Natural killer cell (primary cell): ENCODE results near the gene OPHN1. TPM values are rescaled to one million over a fixed set of nuclear protein-coding genes. Genes with fewer than 3 reads are reported as not detected.

Experiments used
- ATAC-seq, 3 donors: fragments of 150-1000 bp in 2 of 3; fragments of 200-7000 bp in 1 of 3; cut with Tn5 transposase; 1 replicate in 1 of 3; 2 replicates in 2 of 3; pipeline ENCODE4 v1.10.0; 2021; ENCODE audit warnings: mild to moderate bottlenecking in 2 of 3, moderate library complexity in 2 of 3
- DNase-seq, 2 donors: peaks; one replicate each; pipeline versions ENCODE4 v3.0.0 to v3.0.0-alpha.2; 2013 to 2021; ENCODE audit warnings: mixed read lengths in 1 of 2
- H3K27ac ChIP-seq: one replicate; pipeline ENCODE4 v1.5.1; 2013; ENCODE audit warnings: mild to moderate bottlenecking, low read length
- H3K27me3 ChIP-seq: one replicate; pipeline ENCODE4 v1.6.1; 2013; ENCODE audit warnings: low read length; ENCODE audit not compliant: control insufficient read depth, insufficient read depth
- H3K36me3 ChIP-seq: one replicate; pipeline ENCODE4 v1.6.1; 2013; ENCODE audit warnings: low read length; ENCODE audit not compliant: control insufficient read depth, insufficient read depth
- H3K4me1 ChIP-seq: one replicate; pipeline ENCODE4 v1.6.1; 2013; ENCODE audit warnings: low read length; ENCODE audit not compliant: control insufficient read depth, insufficient read depth
- H3K4me3 ChIP-seq: one replicate; pipeline ENCODE4 v1.5.1; 2013; ENCODE audit warnings: low read length
- H3K9me3 ChIP-seq: one replicate; pipeline ENCODE4 v1.6.1; 2013; ENCODE audit warnings: low read length; ENCODE audit not compliant: control insufficient read depth, insufficient read depth
- H3K27ac Mint-ChIP-seq, 2 donors: one replicate each; pipeline ENCODE4 v1.8.0; 2022; ENCODE audit warnings: mild to moderate bottlenecking in 2 of 2, mixed read lengths in 2 of 2, moderate library complexity in 1 of 2
- H3K27me3 Mint-ChIP-seq, 2 donors: one replicate each; pipeline ENCODE4 v1.8.0; 2022; ENCODE audit warnings: low read depth in 2 of 2, mixed read lengths in 2 of 2
- H3K36me3 Mint-ChIP-seq: one replicate; pipeline ENCODE4 v1.8.0; 2022; ENCODE audit warnings: mixed read lengths
- H3K4me1 Mint-ChIP-seq, 2 donors: one replicate each; pipeline ENCODE4 v1.8.0; 2022; ENCODE audit warnings: mixed read lengths in 2 of 2
- H3K4me3 Mint-ChIP-seq: one replicate; pipeline ENCODE4 v1.8.0; 2022; ENCODE audit warnings: mild to moderate bottlenecking, moderate library complexity, mixed read lengths
- H3K9me3 Mint-ChIP-seq, 2 donors: one replicate each; pipeline ENCODE4 v1.8.0; 2022; ENCODE audit warnings: mixed read lengths in 2 of 2
- WGBS: methylation state at CpG from one replicate; pipeline ENCODE4 v1.1.7; 2013; ENCODE audit warnings: missing lambda C conversion rate; ENCODE audit not compliant: insufficient coverage; 5-methylcytosine and 5-hydroxymethylcytosine counted together
- intact Hi-C: fragments of 100-400 bp; cut with micrococcal nuclease; formaldehyde crosslinking; loops from one replicate; pipeline ENCODE4 v1.14.2; 2022
- total RNA-seq, 4 donors: library from RNA; stranded (reverse); fragments of 120-200 nt in 1 of 4; gene quantifications; one replicate each; pipeline versions ENCODE4 v1.2.3 to v1.2.4, GENCODE V29; 2013 to 2022
- TF ChIP-seq, protein P1 (sequence below): fragments of 200-600 bp; IDR thresholded peaks from one replicate; pipeline ENCODE4 v1.8.0; 2022; ENCODE audit warnings: antibody characterized with exemption

OPHN1 gene
- total RNA-seq, 3 donors from 2014 or later (not counting 1 experiment from before 2014, with no cell fraction given): 1.4 to 5.6 (median 3.7) TPM

- H3K4me3 Mint-ChIP-seq: no peak overlapping the region
These were observed 252.7 kb downstream of the OPHN1 start for GRCh38 chrX:68180579-68180978.

DNA sequence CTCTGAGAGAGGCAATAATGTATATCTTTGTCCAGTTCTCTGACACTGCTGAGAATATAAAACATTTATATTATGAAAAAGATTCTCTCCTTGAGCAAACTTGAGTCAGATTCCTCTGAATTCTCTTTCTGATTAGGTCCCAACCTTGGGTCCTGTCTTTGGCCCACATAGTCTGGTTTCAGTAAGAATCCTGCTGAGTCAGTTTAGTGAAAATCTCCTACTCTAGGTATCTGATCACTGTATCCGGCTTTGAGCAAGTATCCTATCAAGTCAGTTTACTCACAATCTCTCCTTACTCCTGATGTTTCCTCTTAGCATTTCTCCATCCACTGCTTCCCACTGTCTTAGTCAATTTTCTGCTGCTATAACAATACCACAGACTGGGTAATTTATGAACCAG is 253.9 kb downstream of the OPHN1 start:
- H3K9me3 ChIP-seq: peaks cover 2% of the 10 kb centered on the region
- no peak overlapping the region for H3K27ac ChIP-seq
- no peaks in the 10 kb centered on the region for H3K27me3 ChIP-seq
- Mint-ChIP-seq H3K27ac (no peak overlapping the region), H3K4me1 (no peaks in the 10 kb centered on the region), H3K27me3 (peaks cover 0 to 12% of the 10 kb centered on the region in 2 donors), H3K9me3 (peaks cover 0 to 4% of the 10 kb centered on the region in 2 donors), H3K36me3 (no peaks in the 10 kb centered on the region), H3K4me3 (no peak overlapping the region)
- DNase-seq: no peak
- TF ChIP-seq, protein P1, sequence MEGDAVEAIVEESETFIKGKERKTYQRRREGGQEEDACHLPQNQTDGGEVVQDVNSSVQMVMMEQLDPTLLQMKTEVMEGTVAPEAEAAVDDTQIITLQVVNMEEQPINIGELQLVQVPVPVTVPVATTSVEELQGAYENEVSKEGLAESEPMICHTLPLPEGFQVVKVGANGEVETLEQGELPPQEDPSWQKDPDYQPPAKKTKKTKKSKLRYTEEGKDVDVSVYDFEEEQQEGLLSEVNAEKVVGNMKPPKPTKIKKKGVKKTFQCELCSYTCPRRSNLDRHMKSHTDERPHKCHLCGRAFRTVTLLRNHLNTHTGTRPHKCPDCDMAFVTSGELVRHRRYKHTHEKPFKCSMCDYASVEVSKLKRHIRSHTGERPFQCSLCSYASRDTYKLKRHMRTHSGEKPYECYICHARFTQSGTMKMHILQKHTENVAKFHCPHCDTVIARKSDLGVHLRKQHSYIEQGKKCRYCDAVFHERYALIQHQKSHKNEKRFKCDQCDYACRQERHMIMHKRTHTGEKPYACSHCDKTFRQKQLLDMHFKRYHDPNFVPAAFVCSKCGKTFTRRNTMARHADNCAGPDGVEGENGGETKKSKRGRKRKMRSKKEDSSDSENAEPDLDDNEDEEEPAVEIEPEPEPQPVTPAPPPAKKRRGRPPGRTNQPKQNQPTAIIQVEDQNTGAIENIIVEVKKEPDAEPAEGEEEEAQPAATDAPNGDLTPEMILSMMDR: no peak
- H3K4me1 ChIP-seq: no peaks in the 10 kb centered on the region
- H3K36me3 ChIP-seq: no peaks in the 10 kb centered on the region
- intact Hi-C loops: no loop called here
- ATAC-seq: no peak
- H3K4me3 ChIP-seq: no peak overlapping the region
- WGBS: 86% methylated on average over 1 of the region's 1 CpG

More at GRCh38 chrX:68180579-68180978, 252.7 kb downstream of the OPHN1 start:
- no peaks in the 10 kb centered on the region for H3K4me1 ChIP-seq
- Mint-ChIP-seq H3K27ac (no peak overlapping the region), H3K4me1 (no peaks in the 10 kb centered on the region), H3K9me3 (peaks cover 0 to 4% of the 10 kb centered on the region in 2 donors), H3K36me3 (no peaks in the 10 kb centered on the region), H3K27me3 (peaks cover 3 to 12% of the 10 kb centered on the region in 2 donors)
- H3K9me3 ChIP-seq: peaks cover 2% of the 10 kb centered on the region
- WGBS: no CpG with 5 or more reads among the region's 2 CpGs
- no peaks in the 10 kb centered on the region for H3K27me3 ChIP-seq
- H3K4me3 ChIP-seq: no peak overlapping the region
- intact Hi-C loops: no loop called here
- TF ChIP-seq, protein P1: no peak
- H3K27ac ChIP-seq: no peak overlapping the region
- ATAC-seq: no peak
- DNase-seq: no peak
- H3K36me3 ChIP-seq: no peaks in the 10 kb centered on the region

GRCh38 chrX:68177542-68177941 is 255.8 kb downstream of the OPHN1 start:
- peaks cover 2% of the 10 kb centered on the region for H3K9me3 ChIP-seq
- H3K4me1 Mint-ChIP-seq: no peaks in the 10 kb centered on the region
- H3K36me3 ChIP-seq: no peaks in the 10 kb centered on the region
- H3K4me3 Mint-ChIP-seq: no peak overlapping the region
- peaks cover 4 to 13% of the 10 kb centered on the region in 2 donors for H3K27me3 Mint-ChIP-seq
- DNase-seq (no peak), ATAC-seq (no peak)
- 50% methylated on average over 2 of the region's 4 CpGs for WGBS
- TF ChIP-seq, protein P1: no peak
- no peaks in the 10 kb centered on the region for H3K4me1 ChIP-seq
- peaks cover 0 to 4% of the 10 kb centered on the region in 2 donors for H3K9me3 Mint-ChIP-seq
- H3K27ac Mint-ChIP-seq: no peak overlapping the region
- no peaks in the 10 kb centered on the region for H3K27me3 ChIP-seq
- H3K27ac ChIP-seq: no peak overlapping the region
- no peak overlapping the region for H3K4me3 ChIP-seq
- intact Hi-C loops: no loop called here
- no peaks in the 10 kb centered on the region for H3K36me3 Mint-ChIP-seq

GRCh38 chrX:68175562-68175961 is 257.7 kb downstream of the OPHN1 start:
- Histone ChIP-seq H3K4me3 (no peak overlapping the region), H3K9me3 (peaks cover 2% of the 10 kb centered on the region), H3K4me1 (no peaks in the 10 kb centered on the region), H3K27me3 (no peaks in the 10 kb centered on the region), H3K27ac (no peak overlapping the region), H3K36me3 (no peaks in the 10 kb centered on the region)
- no peak overlapping the region for H3K27ac Mint-ChIP-seq
- H3K4me3 Mint-ChIP-seq: no peak overlapping the region
- intact Hi-C loops: no loop called here
- H3K27me3 Mint-ChIP-seq: peaks cover 4 to 7% of the 10 kb centered on the region in 2 donors
- peaks cover 0 to 4% of the 10 kb centered on the region in 2 donors for H3K9me3 Mint-ChIP-seq
- WGBS: 80% methylated on average over 1 of the region's 3 CpGs
- no peak for DNase-seq
- H3K4me1 Mint-ChIP-seq: no peaks in the 10 kb centered on the region
- TF ChIP-seq, protein P1: no peak
- ATAC-seq: no peak
- H3K36me3 Mint-ChIP-seq: no peaks in the 10 kb centered on the region
